UCSD-AML1 (cell line): Measurements from ENCODE around the gene VWA5B1.

ENCODE experiments used
- DNase-seq: peaks from one replicate; lab custom pipeline; 2025; ENCODE audit not compliant: unreplicated experiment; lab: John Stamatoyannopoulos, UW

The VWA5B1 gene

DNA sequence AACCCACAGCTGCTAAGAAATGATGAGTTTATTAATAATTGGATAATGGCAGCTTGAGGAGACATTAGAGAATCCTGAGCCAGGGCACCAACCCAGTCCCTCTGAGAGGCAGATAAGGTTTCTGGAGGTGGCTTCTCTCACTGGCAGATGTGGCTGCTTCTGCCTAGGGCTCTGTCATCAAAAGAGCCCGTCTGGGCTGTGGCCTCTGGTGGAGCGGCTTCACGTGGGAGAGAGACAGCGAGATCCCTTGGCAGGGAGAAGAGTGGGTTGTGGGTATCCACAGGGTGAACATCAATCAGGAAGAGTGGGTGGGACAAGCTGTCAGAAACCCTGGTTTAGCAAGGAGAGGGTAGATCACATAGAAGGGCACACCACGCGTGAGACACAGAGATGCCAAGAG is 30.0 kb downstream of the VWA5B1 start:
- no peak for DNase-seq

DNA sequence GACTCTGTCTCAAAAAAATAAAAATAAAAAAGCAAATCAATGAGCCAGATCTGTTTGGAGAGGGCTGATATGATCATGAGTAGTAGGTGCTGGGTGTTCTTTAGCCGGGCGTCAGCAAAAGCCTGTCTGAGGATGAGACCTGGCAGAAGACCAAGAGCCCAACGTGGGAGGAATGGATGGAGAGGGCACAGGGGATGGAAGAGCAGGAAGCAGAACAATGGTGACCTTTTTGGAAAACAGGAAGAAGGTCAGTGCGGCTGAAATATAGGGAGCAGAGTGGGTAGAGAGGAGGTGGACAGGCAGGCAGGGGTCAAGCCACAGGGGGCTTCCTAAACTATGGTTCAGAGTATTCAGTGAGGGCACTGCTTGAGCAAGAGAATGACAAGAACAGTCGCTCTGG is 30.9 kb downstream of the VWA5B1 start:
- no peak for DNase-seq

DNA sequence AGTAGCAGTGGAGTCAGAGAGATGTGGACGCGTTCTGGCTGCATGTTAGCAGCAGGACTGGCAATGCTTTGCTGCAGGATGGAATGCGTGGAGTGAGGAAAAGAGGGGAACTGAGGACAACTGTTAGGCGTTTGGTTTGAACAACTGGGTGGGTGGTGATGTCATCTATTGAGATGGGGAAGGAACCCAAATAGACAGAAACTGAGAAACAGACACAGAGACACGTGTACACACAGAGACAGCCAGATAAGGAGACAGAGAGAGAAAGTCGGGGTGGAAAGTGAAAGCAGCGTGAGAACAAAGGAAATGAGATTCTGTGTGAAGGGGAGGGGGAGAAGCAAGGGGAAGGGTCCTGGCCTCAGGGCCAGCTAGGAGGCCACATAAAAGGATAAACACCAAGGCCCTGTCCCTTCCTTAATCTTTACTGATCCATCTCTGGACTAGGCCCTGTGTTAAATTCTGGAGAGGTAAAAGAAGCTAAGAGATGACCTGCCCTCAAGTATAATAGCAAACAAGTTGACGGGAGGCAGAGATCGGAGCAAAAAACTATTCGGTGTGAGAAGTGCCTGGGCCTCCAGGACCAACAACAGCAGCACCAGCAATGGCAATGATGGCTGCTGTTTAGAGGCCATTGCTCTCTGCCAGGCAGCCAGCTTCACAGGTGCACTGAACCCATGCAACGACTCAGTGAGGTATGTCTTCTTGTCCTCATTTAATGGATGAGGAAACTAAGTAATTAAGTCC is 31.6 kb downstream of the VWA5B1 start:
- DNase-seq = no peak

DNA sequence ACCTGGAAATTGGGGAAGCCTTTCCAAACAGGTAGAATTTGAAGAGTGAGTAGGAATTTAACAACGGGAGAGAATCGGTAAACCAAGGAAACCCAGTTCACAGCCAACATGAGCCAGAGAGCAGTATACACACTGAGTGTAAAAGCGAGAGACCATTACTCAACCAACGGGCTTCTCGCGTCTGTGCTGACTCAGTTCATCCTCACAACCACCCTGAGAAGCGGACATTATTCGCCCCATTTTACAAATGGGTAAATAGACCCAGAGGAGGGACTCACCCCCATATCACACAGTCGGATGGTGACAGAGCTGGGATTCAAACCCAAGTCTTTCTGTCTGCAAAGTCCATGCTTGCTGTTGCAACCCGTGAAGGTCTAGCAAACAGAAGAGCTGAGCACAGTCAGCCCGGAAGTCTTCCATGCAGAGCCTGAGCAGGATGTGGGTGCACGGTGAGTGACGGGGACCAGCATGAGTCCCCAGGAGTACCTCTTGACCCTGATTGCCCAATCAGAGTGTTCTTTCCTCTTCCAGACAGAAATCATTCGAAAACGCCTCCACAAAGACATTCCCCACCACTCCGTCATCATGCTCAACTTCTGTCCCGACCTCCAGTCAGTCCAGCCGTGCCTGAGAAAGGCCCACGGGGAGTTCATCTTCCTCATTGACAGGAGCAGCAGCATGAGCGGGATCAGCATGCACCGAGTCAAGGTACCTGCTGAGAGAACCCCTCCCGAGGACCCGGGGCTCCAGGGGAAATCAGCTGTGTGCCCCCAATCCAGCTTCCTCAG is 32.3 kb downstream of the VWA5B1 start:
- peak; percentile 21 for DNase-seq

DNA sequence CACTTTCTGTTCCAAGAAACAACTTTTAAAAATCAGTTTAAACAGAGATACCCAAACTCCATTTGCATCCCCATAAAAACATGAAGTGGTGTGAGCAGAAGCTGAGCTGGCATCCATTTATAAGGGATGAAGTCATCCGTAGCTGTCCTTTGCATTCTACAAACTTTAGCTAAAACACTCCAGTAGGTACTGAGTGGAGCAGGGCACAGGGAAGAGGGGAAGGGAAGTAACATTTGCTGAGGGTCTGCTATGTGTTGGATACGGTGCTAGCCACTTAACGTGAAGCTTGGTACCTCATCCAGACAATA is 32.9 kb downstream of the VWA5B1 start:
- no peak for DNase-seq

DNA sequence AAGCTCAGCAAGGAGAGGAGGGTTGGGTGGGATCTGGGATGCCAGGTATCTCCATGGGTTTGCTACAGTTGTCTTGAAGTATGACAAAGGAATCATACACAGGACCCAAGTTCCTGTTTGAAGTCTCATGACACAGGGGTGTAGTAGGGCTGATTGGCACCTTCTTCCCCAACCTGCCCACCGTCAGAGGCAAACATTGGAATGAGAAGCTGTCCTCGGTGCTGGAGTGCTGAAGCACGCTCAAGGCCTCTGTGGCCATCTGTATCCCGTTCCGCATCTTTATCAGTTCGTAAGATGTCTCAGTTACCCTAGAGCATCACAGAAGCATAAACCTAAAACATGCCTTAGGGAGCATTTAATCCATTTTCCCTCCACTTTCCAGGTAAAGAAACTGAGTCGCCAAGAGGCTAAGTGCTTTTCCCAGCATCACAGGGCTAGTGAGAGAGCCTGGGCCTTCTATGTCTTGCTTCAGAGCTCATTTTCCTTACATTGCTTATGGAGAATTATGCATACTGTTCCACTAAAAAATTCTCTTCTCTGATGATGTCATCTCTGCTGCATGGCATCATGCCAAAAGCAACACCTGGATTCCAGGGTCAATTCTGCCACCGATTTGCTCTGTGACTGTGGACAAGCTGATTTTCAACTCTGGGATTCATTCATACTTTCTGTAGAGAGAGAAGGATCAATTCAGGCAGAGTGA is 34.2 kb downstream of the VWA5B1 start:
- no peak for DNase-seq

DNA sequence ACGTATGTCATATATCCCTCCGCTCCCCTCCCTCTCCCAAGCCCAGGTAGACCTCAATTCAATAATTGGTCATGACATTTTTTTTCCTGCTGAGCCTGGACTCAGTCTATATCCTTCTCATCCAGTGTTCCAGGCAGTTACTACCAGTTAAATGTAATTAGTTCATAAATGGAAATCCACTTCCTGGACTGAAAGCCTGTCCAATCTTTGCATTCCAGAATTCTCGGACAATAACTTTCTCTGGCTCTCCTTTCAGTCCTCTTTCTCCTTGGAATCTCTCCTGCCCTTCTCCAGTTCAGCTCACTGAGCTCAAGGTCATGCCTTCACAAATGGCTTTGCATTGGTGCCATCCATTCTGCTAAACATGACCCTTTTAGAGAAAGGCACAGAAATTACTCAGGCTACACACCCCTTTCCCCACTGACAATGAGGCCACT is 34.8 kb downstream of the VWA5B1 start:
- DNase-seq = no peak

DNA sequence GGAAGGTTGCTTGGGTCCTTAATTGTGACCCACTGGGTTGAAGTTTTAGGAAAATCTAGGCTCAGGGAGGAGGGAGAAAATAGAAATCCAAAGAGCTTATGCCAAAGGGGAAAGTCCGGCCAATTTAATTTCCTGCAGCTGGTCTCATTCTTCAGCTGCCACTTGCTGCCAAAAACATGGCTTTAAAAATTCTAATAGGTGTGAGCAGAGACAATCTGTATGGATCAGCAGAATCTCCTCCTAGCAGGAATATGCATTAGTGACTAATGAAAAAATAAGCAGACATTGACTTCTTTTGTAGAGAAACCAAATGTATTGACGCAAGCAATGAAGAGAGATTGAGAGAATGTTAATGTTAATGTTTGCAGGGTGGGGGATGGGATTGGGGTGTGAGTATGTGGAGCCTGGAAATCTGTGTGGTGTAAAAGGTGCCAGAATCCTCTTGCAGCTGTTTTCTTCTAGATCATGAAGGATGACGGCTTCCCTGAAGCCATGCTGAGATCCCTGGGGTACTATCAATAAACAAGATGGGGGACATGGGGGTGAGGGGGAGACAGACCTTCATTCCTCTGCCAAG is 35.3 kb downstream of the VWA5B1 start:
- DNase-seq = no peak

DNA sequence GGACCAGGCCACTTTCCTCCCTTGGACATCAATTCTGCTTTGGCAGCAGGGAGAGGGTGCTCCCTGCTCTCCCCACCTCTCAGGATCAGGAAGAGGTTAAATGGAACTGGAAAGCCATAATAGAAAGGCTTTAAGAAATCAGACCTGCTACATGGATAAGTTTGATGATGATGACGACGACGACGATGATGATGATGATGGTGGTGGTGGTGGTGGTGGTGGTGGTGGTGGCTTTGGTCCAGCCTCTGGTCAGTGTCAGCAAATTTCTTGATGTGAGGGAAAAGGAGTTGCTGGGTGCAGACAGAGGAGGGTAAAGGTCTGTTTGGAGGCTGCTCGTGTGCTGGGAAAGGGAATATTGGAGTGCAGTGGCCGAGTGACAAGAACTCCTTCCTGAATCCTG is 36.8 kb downstream of the VWA5B1 start:
- no peak for DNase-seq

DNA sequence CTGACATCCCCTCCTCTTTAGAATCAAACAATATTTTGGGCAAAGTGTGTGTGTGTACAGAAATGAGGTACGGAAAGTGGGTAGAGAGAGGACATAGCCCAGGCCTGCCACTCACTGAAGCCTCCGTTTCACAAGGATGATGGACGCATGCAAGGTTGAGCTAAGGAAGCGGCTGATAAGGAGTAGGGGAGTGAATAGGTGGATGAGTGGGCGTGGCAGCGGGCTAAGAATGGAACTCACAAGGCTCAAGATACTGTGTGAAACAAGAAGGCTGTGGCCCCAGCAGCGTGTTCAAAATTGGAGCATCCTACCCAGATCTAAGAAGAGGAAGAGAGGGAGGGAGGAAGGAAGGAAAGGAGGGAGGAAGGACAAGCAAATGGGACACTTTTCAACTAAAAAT is 37.5 kb downstream of the VWA5B1 start:
- no peak for DNase-seq

DNA sequence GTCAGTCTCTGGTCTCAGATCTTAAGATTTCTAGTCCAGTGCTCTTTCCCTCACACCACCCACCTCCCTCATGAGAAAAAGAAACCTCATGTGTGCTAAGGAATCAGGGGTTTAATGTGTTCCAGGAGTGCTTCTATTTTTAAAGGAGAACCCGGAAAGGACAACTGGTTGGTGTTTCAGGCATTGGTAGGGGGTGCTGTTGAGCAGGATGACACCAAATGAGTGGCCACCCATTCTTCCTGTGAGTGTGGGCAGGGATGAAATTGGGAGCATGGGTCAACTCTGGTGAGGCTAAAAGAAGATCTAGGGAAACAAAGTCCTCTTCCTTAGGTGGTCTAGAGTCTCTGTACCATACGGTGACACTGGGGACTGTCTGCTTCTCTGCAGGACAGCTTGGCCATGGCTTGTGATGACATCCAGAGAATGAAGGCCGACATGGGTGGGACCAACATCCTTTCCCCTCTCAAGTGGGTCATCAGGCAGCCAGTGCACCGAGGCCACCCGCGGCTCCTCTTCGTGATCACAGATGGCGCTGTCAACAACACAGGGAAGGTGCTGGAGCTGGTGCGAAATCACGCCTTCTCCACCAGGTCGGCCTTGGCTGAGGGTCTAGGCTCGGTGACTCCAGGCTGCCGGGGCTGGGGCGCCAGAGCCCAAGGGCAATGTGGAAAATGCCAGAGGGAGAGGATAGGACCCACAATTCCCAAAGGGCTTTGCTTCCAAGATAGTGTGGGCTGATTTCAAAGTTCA is 39.3 kb downstream of the VWA5B1 start:
- DNase-seq = no peak

DNA sequence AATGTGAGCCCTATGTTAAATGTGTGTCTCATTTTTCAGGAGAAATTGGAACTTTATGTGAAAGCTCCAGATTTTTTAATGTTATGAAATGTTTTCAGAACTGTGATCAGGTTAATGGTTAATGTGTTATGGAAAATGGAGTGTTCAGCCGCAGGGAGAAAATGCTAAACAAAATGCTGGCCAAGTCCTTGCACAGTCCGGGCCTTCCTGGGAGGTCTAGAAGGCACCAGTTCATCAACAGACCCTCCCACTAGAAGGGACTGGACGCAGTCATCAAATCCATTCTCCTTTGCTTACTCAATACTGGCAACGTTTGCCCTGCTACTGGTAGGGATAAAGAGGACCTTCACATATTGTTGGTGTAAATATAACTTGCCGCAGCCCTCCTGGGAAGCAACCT is 43.4 kb downstream of the VWA5B1 start:
- DNase-seq = no peak

DNA sequence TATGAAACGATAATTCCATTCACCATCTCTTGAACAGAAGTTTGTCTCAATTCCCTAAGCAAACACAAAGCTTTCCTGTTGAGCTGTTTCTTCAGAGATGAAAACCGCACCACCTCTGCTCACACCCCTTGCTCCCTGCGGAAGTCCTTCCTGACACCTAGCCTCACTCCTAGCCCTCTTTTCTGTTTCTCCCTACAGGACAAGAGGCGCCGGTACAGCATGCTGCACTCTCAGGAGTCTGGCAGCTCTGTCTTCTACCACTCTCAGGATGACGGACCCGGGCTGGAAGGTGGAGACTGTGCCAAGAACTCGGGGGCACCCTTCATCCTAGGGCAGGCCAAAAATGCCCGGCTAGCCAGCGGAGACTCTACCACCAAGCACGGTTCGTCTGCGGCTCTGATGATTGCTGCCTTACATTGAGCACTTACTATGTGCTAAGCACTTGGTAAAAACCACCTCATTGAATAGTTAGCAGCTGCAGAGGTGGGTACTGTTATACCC is 45.5 kb downstream of the VWA5B1 start:
- no peak for DNase-seq

DNA sequence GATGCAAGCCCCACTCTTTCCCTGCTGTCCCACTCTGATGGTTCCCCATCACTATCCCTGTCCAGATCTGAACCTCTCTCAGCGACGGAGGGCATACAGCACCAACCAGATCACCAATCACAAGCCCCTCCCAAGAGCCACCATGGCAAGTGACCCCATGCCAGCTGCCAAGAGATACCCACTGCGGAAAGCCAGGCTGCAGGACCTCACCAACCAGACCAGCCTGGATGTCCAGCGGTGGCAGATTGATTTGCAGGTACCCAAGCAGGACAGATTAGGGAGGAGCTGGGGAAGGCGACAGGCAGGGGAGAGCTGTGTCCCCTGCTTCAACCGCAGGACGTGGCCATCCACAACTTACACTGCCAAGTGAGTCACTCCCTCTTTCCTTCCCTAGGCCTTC is 46.9 kb downstream of the VWA5B1 start:
- DNase-seq = no peak

DNA sequence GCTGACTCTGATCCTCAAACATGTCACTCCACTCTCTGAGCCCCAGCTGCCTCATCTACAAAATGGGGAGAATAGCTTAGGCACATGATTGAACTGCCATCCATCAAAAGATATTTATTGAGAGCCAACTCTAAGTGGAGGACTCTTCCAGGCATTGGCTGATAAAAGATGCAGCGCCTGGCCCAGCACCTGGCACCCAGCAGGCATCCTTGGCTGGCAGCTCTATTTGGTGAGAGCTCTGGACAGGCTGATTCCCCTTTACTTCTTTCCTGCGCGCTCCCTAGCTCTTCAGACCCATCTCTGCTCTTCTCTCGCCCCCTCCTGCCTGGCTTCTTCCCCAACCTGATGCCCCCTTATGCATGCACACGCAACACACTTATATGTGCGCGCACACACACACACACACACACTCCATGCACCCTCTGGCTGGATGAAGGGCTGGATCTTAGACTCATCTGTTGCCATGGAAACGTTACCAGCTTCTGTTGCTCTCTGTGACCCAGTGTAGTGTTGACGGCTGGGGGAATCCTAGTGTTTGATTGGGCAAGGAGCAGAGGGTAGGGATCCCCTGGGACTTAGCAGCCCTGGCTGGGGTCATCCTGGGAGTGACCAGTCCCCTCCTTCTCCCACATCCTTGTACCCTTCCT is 49.3 kb downstream of the VWA5B1 start:
- no peak for DNase-seq

DNA sequence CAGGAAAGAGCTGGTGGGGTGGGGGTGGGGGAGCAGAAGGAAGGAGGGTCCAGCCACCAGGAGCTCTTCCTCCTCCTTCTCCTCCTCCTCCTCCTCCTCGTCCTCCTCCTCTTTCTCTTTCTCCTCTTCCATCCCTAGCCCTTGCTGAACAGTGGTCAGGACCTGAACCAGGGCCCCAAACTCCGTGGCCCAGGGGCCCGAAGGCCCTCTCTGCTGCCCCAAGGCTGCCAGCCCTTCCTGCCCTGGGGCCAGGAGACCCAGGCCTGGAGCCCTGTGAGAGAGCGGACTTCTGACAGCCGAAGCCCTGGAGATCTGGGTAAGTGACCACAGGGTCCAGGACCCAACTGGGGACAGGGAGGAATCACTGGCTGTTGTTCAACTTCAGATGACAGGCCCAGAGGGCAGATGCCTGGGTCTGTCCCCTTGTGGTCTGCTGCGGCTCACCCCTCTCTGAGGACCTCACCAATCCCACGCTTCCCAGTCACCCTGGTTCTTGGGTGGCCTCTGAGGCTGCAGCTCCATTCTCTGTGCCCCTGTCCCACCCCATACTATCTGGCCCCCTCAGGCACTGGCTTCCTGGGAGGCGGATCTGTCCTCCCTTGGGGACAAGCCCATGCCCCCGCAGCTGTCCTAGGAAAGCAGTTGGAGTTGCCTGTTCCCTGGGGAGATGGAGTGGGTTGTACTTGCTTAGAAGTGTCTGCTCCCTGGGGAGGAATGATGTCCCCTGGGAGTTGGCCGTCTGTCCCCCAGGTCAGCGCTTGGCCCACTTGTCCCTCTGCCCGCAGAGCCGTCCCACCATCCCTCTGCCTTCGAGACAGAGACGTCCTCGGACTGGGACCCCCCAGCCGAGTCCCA is 51.8 kb downstream of the VWA5B1 start:
- no peak for DNase-seq

DNA sequence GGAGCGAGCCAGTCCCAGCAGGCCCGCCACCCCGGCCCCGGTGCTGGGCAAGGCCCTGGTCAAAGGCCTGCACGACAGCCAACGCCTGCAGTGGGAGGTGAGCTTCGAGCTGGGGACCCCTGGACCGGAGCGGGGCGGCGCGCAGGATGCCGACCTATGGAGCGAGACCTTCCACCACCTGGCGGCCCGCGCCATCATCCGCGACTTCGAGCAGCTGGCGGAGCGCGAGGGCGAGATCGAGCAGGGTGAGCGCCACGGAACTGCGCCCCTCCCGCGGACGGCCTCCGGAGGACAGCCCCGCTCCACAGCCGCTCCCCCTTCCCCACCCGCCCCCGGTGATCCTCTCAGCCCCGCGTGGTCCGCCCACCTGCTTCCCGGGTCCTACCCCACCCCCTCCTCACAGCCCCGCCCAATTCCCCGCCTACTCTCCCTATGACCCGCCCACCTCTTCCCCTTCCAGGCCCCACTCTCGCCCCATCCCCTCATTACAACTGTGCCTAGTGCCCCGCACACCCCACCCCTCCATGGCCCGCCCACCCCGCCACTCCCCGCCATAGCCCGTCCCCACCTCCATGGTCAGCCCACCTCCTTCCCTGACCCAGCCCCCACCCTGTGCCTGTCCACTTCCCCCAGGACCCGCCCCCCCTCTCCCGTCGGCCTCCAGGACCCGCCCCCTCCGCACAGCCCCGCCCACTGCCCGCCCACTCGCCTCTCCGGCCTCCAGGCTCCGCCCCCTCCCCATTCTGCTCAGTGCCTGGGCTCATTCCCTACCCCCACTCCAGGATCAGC is 52.7 kb downstream of the VWA5B1 start:
- DNase-seq = no peak

DNA sequence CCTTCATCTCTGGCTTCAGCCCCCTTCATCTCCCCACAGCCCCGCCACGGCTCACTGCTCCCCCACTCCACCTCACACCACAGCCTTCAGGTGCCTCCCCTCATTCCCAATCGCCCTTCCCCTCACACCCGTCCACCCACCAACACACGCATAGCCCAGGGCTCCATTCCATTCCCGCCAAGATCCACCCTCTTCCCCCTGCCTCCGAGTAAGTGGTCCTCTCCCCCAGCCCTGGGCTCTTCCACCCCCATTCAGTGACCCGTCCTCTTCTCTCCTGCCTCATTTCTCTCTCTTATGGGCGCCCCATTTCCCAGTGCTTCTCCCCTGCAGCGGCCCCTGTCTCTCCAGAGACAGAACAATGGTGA is 53.2 kb downstream of the VWA5B1 start:
- no peak for DNase-seq

DNA sequence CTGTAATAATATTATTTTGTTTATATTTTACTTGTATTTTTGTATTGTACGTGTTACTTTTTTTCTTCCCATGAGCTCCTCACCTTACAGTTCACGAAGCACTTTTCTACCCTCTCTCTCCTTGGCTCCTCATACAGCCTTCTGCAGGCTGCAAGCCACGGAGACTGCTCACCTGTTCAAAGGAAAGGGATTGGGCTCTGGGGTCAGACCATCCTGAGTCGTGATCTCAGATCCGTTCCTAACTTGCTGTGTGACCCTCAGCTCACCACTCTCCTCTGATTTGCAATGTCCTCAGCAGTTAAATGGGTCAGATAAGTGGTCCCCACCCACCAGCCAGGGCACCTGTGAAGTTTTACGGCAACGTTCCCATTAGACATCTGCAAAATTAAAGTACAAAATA is 54.1 kb downstream of the VWA5B1 start:
- no peak for DNase-seq
